Panc1 (cell line): ENCODE measurements around the gene CRELD2.

Experiments
- POLR2AphosphoS5 ChIP-seq: IDR thresholded peaks from 2 replicates; pipeline ENCODE4 v1.6.1; 2012; ENCODE audit warnings: mild to moderate bottlenecking, low read depth, low read length, moderate library complexity
- SIN3A ChIP-seq: IDR thresholded peaks from 2 replicates; pipeline ENCODE4 v1.6.1; 2012; ENCODE audit warnings: low read depth, mild to moderate bottlenecking, low read length, moderate library complexity, borderline replicate concordance; ENCODE audit not compliant: insufficient read depth
- TCF7L2 ChIP-seq: IDR thresholded peaks from 2 replicates; pipeline ENCODE4 v1.6.1; 2011; ENCODE audit warnings: mild to moderate bottlenecking, low read depth, low read length, inconsistent platforms
- TF ChIP-seq, protein P1 (sequence below): fragments of 450-650 bp; IDR thresholded peaks from 2 replicates; pipeline ENCODE4 v1.5.1; 2017; ENCODE audit warnings: mild to moderate bottlenecking
- TF ChIP-seq, protein P2 (sequence below), 2 experiments: IDR thresholded peaks; 2 replicates each; pipeline ENCODE4 v1.6.1; 2011 to 2012; ENCODE audit warnings: low read depth in 2 of 2, control low read depth in 1 of 2, low read length in 1 of 2, mild to moderate bottlenecking in 1 of 2, moderate library complexity in 1 of 2; ENCODE audit not compliant: insufficient read depth in 1 of 2

DNA sequence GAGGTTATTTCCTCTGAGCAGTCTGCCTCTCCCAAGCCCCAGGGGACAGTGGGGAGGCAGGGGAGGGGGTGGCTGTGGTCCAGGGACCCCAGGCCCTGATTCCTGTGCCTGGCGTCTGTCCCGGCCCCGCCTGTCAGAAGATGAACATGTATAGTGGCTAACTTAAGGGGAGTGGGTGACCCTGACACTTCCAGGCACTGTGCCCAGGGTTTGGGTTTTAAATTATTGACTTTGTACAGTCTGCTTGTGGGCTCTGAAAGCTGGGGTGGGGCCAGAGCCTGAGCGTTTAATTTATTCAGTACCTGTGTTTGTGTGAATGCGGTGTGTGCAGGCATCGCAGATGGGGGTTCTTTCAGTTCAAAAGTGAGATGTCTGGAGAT is 45.2 kb downstream of the CRELD2 start:
- TF ChIP-seq, protein P1, sequence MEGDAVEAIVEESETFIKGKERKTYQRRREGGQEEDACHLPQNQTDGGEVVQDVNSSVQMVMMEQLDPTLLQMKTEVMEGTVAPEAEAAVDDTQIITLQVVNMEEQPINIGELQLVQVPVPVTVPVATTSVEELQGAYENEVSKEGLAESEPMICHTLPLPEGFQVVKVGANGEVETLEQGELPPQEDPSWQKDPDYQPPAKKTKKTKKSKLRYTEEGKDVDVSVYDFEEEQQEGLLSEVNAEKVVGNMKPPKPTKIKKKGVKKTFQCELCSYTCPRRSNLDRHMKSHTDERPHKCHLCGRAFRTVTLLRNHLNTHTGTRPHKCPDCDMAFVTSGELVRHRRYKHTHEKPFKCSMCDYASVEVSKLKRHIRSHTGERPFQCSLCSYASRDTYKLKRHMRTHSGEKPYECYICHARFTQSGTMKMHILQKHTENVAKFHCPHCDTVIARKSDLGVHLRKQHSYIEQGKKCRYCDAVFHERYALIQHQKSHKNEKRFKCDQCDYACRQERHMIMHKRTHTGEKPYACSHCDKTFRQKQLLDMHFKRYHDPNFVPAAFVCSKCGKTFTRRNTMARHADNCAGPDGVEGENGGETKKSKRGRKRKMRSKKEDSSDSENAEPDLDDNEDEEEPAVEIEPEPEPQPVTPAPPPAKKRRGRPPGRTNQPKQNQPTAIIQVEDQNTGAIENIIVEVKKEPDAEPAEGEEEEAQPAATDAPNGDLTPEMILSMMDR, result no peak
- TF ChIP-seq POLR2AphosphoS5 (no peak), TCF7L2 (no peak), SIN3A (no peak)
- TF ChIP-seq, protein P2, sequence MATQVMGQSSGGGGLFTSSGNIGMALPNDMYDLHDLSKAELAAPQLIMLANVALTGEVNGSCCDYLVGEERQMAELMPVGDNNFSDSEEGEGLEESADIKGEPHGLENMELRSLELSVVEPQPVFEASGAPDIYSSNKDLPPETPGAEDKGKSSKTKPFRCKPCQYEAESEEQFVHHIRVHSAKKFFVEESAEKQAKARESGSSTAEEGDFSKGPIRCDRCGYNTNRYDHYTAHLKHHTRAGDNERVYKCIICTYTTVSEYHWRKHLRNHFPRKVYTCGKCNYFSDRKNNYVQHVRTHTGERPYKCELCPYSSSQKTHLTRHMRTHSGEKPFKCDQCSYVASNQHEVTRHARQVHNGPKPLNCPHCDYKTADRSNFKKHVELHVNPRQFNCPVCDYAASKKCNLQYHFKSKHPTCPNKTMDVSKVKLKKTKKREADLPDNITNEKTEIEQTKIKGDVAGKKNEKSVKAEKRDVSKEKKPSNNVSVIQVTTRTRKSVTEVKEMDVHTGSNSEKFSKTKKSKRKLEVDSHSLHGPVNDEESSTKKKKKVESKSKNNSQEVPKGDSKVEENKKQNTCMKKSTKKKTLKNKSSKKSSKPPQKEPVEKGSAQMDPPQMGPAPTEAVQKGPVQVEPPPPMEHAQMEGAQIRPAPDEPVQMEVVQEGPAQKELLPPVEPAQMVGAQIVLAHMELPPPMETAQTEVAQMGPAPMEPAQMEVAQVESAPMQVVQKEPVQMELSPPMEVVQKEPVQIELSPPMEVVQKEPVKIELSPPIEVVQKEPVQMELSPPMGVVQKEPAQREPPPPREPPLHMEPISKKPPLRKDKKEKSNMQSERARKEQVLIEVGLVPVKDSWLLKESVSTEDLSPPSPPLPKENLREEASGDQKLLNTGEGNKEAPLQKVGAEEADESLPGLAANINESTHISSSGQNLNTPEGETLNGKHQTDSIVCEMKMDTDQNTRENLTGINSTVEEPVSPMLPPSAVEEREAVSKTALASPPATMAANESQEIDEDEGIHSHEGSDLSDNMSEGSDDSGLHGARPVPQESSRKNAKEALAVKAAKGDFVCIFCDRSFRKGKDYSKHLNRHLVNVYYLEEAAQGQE (IDR thresholded peaks at IDR 0.05; ENCODE audit: insufficient read depth in 1 of 2, low read depth in 2 of 2, low read length in 1 of 2), result no peak
